Measurements from ENCODE around the gene ENO1. TPM values are rescaled to one million over a fixed set of nuclear protein-coding genes. Genes with fewer than 3 reads are reported as not detected.

ENO1 gene
- total and polyA plus RNA-seq, 9 of the 15 experiments (the other 6 are each of a cell fraction or from before 2014, with no cell fraction given), result 2,249 to 7,472 (median 2,868) TPM

GRCh38 chr1:8878698-8879463 lies 395 bp upstream of the ENO1 start (continued):
- TF ChIP-seq ZBTB12 (CRISPR knock-in tag; IDR thresholded peaks at IDR 0.05) (peak; percentile 53), DLX4 (CRISPR knock-in tag; IDR thresholded peaks at IDR 0.05) (no peak), ATF4 (CRISPR knock-in tag; IDR thresholded peaks at IDR 0.05) (peak; percentile 61; the same call in 1 of the 2 replicates), ATF1 (CRISPR knock-in tag; IDR thresholded peaks at IDR 0.05) (no peak), ATF1 (tag; IDR thresholded peaks at IDR 0.05) (peak; percentile 95), THRAP3 (IDR thresholded peaks at IDR 0.05; ENCODE audit: borderline replicate concordance) (no peak), ZNF384 (IDR thresholded peaks at IDR 0.05; ENCODE audit: low read depth, low read length) (0 out of 2 replicates have a peak, but pooled peaks have one; percentile 18), CBFA2T2 (conservative IDR thresholded peaks at IDR 0.05) (no peak), CBFA2T3 (IDR thresholded peaks at IDR 0.05) (no peak; the same call in 1 of the 2 replicates), RAD51 (IDR thresholded peaks at IDR 0.05; ENCODE audit: borderline replicate concordance, low read depth) (0 out of 2 replicates have a peak, but pooled peaks have one; percentile 24), RBM25 (IDR thresholded peaks at IDR 0.05; ENCODE audit: low read depth, low read length, severe bottlenecking) (peak; percentile 89), TEAD4 (IDR thresholded peaks at IDR 0.05; ENCODE audit: low read length) (no peak), TEAD4 (CRISPR knock-in tag; IDR thresholded peaks at IDR 0.05; ENCODE audit: borderline replicate concordance) (peak; percentile 98), ZNF3 (CRISPR knock-in tag; IDR thresholded peaks at IDR 0.05) (no peak), ZFP91 (CRISPR knock-in tag; IDR thresholded peaks at IDR 0.05) (peak; percentile 66; the same call in 1 of the 2 replicates), SMAD4 (CRISPR knock-in tag; conservative IDR thresholded peaks at IDR 0.05) (peak; percentile 94), ZNF347 (CRISPR knock-in tag; IDR thresholded peaks at IDR 0.05; ENCODE audit: low read depth) (no peak), HDAC1 (IDR thresholded peaks at IDR 0.05) (no peak; a peak in 1 of 4 replicates), HINFP (tag; conservative IDR thresholded peaks at IDR 0.05; ENCODE audit: low read depth) (no peak), RCOR1 (IDR thresholded peaks at IDR 0.05; ENCODE audit: borderline replicate concordance in 1 of 2, low read depth in 2 of 2, low read length in 2 of 2) (0 out of 4 replicates have a peak, but pooled peaks of 1 of the 2 experiments have one; percentile 4), ZNF174 (CRISPR knock-in tag; IDR thresholded peaks at IDR 0.05) (no peak), FOXP1 (CRISPR knock-in tag; IDR thresholded peaks at IDR 0.05) (peak; percentile 100), CTBP1 (IDR thresholded peaks at IDR 0.05; ENCODE audit: borderline replicate concordance) (peak; percentile 71), FIP1L1 (IDR thresholded peaks at IDR 0.05; ENCODE audit: low read depth, low read length, poor library complexity, severe bottlenecking) (peak; percentile 62)
